ENCODE results near the gene REG4.
"Not testable (repeated sequence)": the region's sequence is repeated elsewhere in the genome, so short reads cannot be mapped to it uniquely, and the experiment has no call there.

Gene REG4

DNA sequence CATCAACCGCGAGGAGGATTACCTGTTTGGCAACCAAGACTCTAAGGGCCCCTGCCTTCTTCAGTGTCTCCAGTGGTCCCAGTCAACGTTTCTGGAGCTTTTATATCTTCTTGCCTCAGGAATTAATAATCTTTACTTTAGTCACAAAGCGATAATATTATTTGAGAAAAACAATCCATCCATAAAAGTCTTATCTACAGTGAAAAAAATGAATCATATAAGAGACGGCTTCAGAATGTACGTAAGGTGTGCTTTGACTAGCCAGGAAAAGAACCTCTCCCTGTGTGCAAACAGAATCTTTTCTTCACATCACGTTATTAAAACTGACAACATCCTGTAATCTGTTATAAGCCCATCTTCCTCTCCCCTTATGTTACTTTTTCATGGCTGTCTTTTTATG lies at the start of gene REG4:
REG4 (minus strand) TSS at position 74 of the 400 bp plus-strand sequence. CDS start 2,691 bp downstream, outside the sequence.
- no peak for DNase-seq

DNA sequence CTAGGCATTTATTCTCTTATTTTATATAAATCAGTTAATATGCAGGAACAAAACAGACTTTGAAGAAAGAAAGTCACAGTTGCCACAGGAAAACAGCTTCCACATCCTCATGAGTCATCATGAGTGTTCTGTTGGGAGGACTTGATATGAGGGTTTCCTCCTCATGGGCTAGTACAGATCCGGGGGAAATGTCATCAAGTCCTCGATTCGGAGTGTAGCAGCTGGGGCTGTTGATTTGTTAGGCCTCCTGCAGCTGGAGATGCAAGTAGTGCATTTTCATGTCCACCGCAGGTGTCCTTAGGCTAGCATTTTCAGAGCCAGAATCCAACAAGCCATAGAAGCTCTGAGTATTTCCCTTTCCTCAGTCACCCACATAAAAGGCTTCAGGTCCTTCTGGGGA lies 48.4 kb upstream of the REG4 start:
- DNase-seq: no peak

- not testable (repeated sequence) for DNase-seq
Observed at GRCh38 chr1:119858556-119859214, 47.4 kb upstream of the REG4 start.

DNA sequence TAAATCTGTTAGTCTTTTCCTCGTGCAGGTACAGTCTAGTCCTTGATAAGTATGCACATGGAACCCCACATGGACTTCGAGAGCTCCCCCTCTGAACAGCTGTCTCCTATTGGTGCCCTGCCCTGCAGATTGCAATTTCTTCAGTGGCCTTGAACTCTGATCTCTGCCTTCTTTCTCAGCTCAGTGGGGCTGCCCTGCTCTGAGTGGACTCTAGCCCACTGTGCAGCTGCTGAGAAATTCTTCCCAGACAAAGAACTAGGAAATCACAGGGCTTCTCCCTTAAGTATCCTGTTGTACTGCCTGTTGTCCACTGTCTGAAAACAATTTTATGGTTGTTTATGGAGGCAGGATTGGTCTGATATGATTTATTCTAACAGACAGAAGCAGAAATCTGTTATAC lies 46.9 kb upstream of the REG4 start:
- DNase-seq: no peak

- DNase-seq: no peak
Observed at GRCh38 chr1:119853155-119853554, 41.9 kb upstream of the REG4 start.

GRCh38 chr1:119844206-119844605 lies 32.9 kb upstream of the REG4 start:
- DNase-seq: not testable (repeated sequence)

GRCh38 chr1:119841306-119841705 lies 30.0 kb upstream of the REG4 start:
- DNase-seq: no peak

DNA sequence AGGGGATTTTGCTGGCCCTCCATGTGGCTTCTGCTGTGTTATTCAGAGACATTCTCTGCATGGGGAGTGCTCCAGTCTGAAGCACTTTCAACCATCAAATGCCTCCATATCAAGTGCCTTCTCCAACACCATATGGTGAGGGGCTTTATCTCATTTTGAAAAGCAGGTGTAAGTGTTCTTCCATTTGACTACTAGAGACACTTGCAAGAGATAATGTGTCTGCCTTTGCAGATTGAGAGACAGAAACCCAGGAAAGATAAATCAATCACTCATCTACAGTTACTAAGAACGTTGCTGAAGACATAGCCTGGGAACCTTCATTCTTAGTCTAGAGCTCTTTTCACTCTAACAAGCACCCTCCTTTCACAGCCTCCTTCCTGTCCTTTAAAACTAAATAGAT lies 29.5 kb upstream of the REG4 start:
- DNase-seq: no peak

- no peak for DNase-seq
Observed at GRCh38 chr1:119838236-119838635, 27.0 kb upstream of the REG4 start.

- DNase-seq: no peak
Observed at GRCh38 chr1:119834990-119835389, 23.7 kb upstream of the REG4 start.

GRCh38 chr1:119831027-119831426 lies 19.8 kb upstream of the REG4 start:
- DNase-seq: no peak

DNA sequence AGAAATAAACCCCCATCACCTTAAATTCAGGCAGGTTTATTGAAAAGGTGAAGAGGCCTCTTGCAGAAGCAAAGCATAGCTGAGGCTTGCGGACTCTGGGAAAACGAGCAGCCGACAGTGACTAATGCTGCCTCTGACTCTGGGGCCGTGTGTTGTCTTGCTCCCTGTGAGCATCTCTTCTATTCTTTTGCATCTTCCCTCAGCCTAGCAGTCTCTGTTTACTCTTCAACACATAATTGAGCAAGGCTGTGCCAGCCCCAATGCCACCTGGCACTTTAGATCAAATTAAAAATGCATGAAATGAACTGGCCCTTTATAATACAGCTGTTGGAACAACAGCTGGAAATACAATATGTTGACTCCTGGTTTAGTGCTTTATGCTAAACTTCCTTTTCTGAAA lies 18.4 kb upstream of the REG4 start:
- no peak for DNase-seq

DNA sequence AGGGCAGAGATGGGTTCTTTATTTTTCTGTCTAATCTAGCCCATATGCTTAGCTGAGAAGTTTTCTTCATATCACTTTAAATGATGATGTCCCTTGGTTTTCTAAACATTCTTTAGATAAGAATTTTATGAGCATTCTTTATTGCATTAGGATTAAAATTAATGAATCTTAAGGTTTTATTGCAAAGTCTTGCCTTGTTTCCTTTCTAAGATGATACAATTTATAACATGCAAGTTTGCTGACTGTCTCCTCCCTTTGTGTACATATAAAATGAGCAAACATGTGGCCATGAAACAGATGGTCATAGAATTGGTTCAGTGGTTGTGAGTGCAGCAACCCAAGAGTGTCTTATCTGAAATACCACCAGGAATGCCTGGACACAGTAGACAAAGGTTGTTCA lies 17.7 kb upstream of the REG4 start:
- DNase-seq: not testable (repeated sequence)

DNA sequence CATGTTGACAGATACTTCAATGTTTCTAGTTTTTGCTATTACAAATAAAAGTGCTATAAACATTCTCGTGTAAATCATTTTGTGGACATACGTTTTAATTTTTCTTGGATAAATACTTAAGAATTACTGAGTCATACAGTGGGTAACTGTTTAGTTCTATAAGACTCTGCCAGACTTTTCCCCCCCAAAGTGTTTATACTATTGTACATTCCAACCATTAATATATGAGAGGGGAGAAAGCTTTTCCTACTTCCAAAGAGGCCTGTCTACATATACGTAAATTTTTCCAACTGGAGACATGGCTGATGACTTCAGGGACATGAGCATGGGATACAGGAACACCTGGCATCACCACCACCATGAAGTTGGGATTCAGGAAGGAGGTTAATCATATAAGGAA lies 17.0 kb upstream of the REG4 start:
- DNase-seq: no peak

GRCh38 chr1:119827010-119827409 lies 15.8 kb upstream of the REG4 start:
- DNase-seq: no peak

DNA sequence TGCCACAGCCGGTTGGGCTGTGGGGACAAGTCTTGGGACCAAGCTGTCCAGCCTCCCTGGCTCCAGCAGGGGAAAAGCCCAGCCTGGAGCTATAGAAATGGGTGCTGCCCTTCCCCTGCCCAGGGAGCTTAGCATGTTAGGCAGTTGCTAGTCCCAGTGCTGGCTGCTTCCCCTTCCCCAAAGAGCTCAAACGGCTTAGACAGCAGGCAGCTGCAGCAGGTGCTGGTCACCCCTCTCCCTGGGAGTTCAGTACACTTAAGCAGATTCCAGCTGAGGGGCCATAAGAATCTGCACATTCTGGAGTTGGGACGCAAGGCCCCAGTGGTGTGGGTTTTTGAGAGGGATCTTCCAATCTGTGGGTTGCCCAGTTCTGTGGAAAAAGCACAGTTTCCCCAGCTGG lies 11.1 kb upstream of the REG4 start:
- no peak for DNase-seq

GRCh38 chr1:119818181-119818580 lies 6.9 kb upstream of the REG4 start:
- DNase-seq: no peak

- no peak for DNase-seq
Observed at GRCh38 chr1:119816407-119816806, 5.1 kb upstream of the REG4 start.

- DNase-seq: no peak
Observed at GRCh38 chr1:119815928-119816327, 4.7 kb upstream of the REG4 start.

DNA sequence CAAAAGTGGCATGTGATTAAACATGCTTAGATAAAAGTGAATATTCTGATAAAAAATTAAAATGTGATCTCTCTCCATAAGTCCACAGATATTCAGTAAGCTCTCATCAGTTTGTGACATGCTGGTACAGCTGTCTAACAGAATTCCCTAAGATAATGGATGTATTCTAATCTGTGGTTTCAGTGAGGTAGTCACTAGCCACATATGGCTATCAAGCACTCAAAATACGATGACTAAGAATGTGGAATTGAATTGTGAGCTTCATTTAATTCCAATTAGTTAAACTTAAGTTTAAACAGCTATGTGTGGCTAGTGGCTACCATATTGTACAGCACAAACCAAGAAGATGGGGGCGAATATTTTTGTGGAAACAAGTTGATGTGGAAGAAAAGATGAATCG lies 4.1 kb upstream of the REG4 start:
- no peak for DNase-seq

- DNase-seq: no peak
Observed at GRCh38 chr1:119814288-119814687, 3.0 kb upstream of the REG4 start.

DNA sequence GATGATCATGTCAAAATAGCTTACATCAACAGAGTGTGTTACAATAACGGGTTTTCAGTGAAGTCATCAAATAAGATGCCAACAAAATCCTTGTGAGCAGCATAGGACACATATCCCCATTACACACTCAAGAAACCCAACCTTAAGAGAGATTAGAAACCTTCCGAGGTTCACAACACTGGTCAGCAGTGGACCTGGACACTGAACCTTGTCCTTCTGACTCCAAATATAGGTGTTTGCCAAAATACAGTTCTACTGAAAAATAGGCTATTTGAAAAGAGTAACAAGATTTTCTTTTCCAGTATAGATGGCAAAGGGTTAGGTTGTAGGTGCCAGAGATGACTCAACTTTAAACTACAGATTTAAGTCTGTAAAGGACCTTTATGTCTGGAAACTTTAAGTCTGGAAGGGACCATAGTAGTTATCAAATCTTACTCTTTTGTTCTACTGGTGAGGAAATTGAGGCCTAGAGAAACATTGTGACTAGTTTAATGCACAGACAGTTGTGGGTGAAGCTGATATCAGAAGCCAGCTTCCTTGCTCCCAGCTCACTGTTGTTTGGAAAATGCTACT lies 811 bp upstream of the REG4 start:
- no peak for DNase-seq

- peak; percentile 12 to 43 (median 24) for DNase-seq
Observed at GRCh38 chr1:119808972-119809550, 2.2 kb downstream of the REG4 start.

DNA sequence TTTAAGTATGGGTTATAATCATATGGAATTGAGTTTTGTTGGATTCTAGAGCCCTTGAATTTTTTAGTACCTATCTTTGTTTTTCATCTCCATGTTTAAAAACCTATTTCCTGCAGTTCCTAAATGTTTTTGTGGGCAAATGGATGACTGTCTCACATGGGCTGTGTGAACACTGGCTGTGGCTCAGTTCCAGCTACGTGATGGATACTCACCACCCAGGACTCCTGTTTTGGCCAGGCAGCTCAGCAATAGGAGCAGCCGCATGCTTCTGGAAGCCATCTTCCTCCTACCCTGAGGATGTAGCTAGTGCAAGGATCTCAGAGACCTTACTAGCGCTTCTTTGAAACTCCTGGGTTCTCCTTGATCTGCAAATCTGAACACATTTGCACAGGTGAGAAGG lies 2.8 kb downstream of the REG4 start:
- no peak for DNase-seq

- DNase-seq: no peak
Observed at GRCh38 chr1:119806489-119806888, 4.8 kb downstream of the REG4 start.

All from activated CD4-positive, CD25-positive, alpha-beta regulatory T cell (primary cell).